Skeletal muscle cell (primary cell): ENCODE data around the gene PRKN.
A peak's percentile ranks its signal among the peaks of the same experiment; 100 is the strongest.

ENCODE experiments used
- DNase-seq: peaks from one replicate; pipeline ENCODE4 v3.0.0-alpha.2; 2010; ENCODE audit warnings: low read depth
- H3K4me3 ChIP-seq: 2 replicates; pipeline ENCODE4 v1.5.1; 2011; ENCODE audit warnings: low read depth, mild to moderate bottlenecking, control low read depth, low read length, moderate library complexity

PRKN gene

GRCh38 chr6:162489101-162489976, 238.2 kb downstream of the PRKN start:
- no peak overlapping the region for H3K4me3 ChIP-seq

GRCh38 chr6:162488444-162488843, 239.1 kb downstream of the PRKN start:
- DNase-seq, result no peak
- H3K4me3 ChIP-seq, result no peak overlapping the region

More at GRCh38 chr6:162489101-162489976, 238.2 kb downstream of the PRKN start:
- DNase-seq, result no peak

GRCh38 chr6:162485464-162485863, 242.1 kb downstream of the PRKN start:
- DNase-seq, result no peak
- H3K4me3 ChIP-seq, result no peak overlapping the region

GRCh38 chr6:162481938-162482337, 245.6 kb downstream of the PRKN start:
- DNase-seq, result no peak
- no peak overlapping the region for H3K4me3 ChIP-seq

GRCh38 chr6:162481320-162481719, 246.2 kb downstream of the PRKN start:
- no peak overlapping the region for H3K4me3 ChIP-seq
- DNase-seq, result no peak

GRCh38 chr6:162478192-162478671, 249.3 kb downstream of the PRKN start:
- DNase-seq, result no peak
- no peak overlapping the region for H3K4me3 ChIP-seq

- no peak overlapping the region for H3K4me3 ChIP-seq
- no peak for DNase-seq
Observed at GRCh38 chr6:162474722-162475121, 252.8 kb downstream of the PRKN start.

GRCh38 chr6:162471842-162472241, 255.7 kb downstream of the PRKN start:
- no peak overlapping the region for H3K4me3 ChIP-seq
- DNase-seq, result no peak

GRCh38 chr6:162468326-162468725, 259.2 kb downstream of the PRKN start:
- DNase-seq, result peak; percentile 6
- H3K4me3 ChIP-seq, result no peak overlapping the region

GRCh38 chr6:162467679-162468078, 259.9 kb downstream of the PRKN start:
- DNase-seq, result no peak
- H3K4me3 ChIP-seq, result no peak overlapping the region

- H3K4me3 ChIP-seq, result no peak overlapping the region
- DNase-seq, result no peak
Observed at GRCh38 chr6:162463576-162463975, 264.0 kb downstream of the PRKN start.

GRCh38 chr6:162459985-162460384, 267.6 kb downstream of the PRKN start:
- no peak for DNase-seq
- H3K4me3 ChIP-seq, result no peak overlapping the region

- no peak overlapping the region for H3K4me3 ChIP-seq
- no peak for DNase-seq
Observed at GRCh38 chr6:162450358-162450757, 277.2 kb downstream of the PRKN start.

GRCh38 chr6:162448294-162448693, 279.3 kb downstream of the PRKN start:
- H3K4me3 ChIP-seq, result no peak overlapping the region
- DNase-seq, result no peak

- DNase-seq, result no peak
Observed at GRCh38 chr6:162443101-162443500, 284.5 kb downstream of the PRKN start.

GRCh38 chr6:162442687-162443086, 284.9 kb downstream of the PRKN start:
- DNase-seq, result no peak
- no peak overlapping the region for H3K4me3 ChIP-seq

More at GRCh38 chr6:162443101-162443500, 284.5 kb downstream of the PRKN start:
- H3K4me3 ChIP-seq, result no peak overlapping the region

GRCh38 chr6:162441991-162442390, 285.6 kb downstream of the PRKN start:
- DNase-seq, result no peak
- no peak overlapping the region for H3K4me3 ChIP-seq

GRCh38 chr6:162438980-162439379, 288.6 kb downstream of the PRKN start:
- H3K4me3 ChIP-seq, result no peak overlapping the region
- DNase-seq, result no peak

- DNase-seq, result no peak
- H3K4me3 ChIP-seq, result no peak overlapping the region
Observed at GRCh38 chr6:162435071-162435470, 292.5 kb downstream of the PRKN start.

GRCh38 chr6:162421004-162421403, 306.6 kb downstream of the PRKN start:
- DNase-seq, result no peak
- no peak overlapping the region for H3K4me3 ChIP-seq
